WTC11 (cell line): ENCODE measurements around the gene LPP. TPM values are rescaled to one million over a fixed set of nuclear protein-coding genes. Genes with fewer than 3 reads are reported as not detected.

Source experiments
- ATAC-seq: fragments of 200-7000 bp; cut with Tn5 transposase; 2 replicates; pipeline ENCODE4 v1.10.0; 2021; ENCODE audit warnings: mild to moderate bottlenecking, moderate library complexity
- CTCF ChIA-PET: fragments of 300-600 bp; sonication (Branson Sonifier 250); formaldehyde crosslinking; loops from one replicate; lab custom pipeline; 2021; ENCODE audit warnings: antibody characterized with exemption; lab: Charles Lee
- POLR2A ChIA-PET: fragments of 350-600 bp; sonication (Branson Sonifier 250); formaldehyde crosslinking; loops from one replicate; lab custom pipeline; 2021; ENCODE audit warnings: antibody characterized with exemption; lab: Charles Lee
- DNase-seq: peaks from one replicate; pipeline ENCODE4 v3.0.0; 2021; ENCODE audit warnings: low spot score
- H3K27ac Mint-ChIP-seq: 2 replicates; pipeline ENCODE4 v1.8.0; 2021; ENCODE audit warnings: mixed read lengths
- H3K27me3 Mint-ChIP-seq: 2 replicates; pipeline ENCODE4 v1.8.0; 2021; ENCODE audit warnings: low read depth, mild to moderate bottlenecking, moderate library complexity, mixed read lengths
- H3K36me3 Mint-ChIP-seq: 2 replicates; pipeline ENCODE4 v1.8.0; 2021; ENCODE audit warnings: mixed read lengths
- H3K4me1 Mint-ChIP-seq: 2 replicates; pipeline ENCODE4 v1.8.0; 2022; ENCODE audit warnings: mixed read lengths
- H3K4me3 Mint-ChIP-seq: 2 replicates; pipeline ENCODE4 v1.8.0; 2021; ENCODE audit warnings: mild to moderate bottlenecking, moderate library complexity, mixed read lengths
- H3K9me3 Mint-ChIP-seq: 2 replicates; pipeline ENCODE4 v1.8.0; 2021; ENCODE audit warnings: mixed read lengths
- AR ChIP-seq: fragments of 250-450 bp; sonication (Bioruptor Pico); IDR thresholded peaks from 2 replicates; pipeline ENCODE4 v1.9.0; 2021; ENCODE audit warnings: mild to moderate bottlenecking
- ATF1 ChIP-seq: sonication (generic); formaldehyde crosslinking; IDR thresholded peaks from 2 replicates; pipeline ENCODE4 v1.8.1; 2023; ENCODE audit warnings: mild to moderate bottlenecking, moderate library complexity, missing genetic modification reagents
- E2F1 ChIP-seq: sonication (generic); formaldehyde crosslinking; IDR thresholded peaks from 2 replicates; pipeline ENCODE4 v1.8.0; 2022; ENCODE audit warnings: mild to moderate bottlenecking, missing genetic modification reagents
- ELF4 ChIP-seq: sonication (generic); formaldehyde crosslinking; IDR thresholded peaks from 2 replicates; pipeline ENCODE4 v1.8.1; 2022; ENCODE audit warnings: low read depth, mild to moderate bottlenecking, moderate library complexity, missing genetic modification reagents
- FOXK1 ChIP-seq: sonication (generic); formaldehyde crosslinking; IDR thresholded peaks from 2 replicates; pipeline ENCODE4 v1.8.0; 2022; ENCODE audit warnings: mild to moderate bottlenecking, moderate library complexity, missing genetic modification reagents
- FOXP1 ChIP-seq: sonication (generic); formaldehyde crosslinking; IDR thresholded peaks from 2 replicates; pipeline ENCODE4 v1.8.0; 2022; ENCODE audit warnings: missing genetic modification reagents, mild to moderate bottlenecking, moderate library complexity, borderline replicate concordance
- IRF1 ChIP-seq: sonication (generic); formaldehyde crosslinking; IDR thresholded peaks from 2 replicates; pipeline ENCODE4 v1.8.0; 2023; ENCODE audit warnings: missing genetic modification reagents
- JAZF1 ChIP-seq: fragments of 250-450 bp; sonication (Bioruptor Pico); IDR thresholded peaks from 2 replicates; pipeline ENCODE4 v1.9.0; 2021; ENCODE audit warnings: moderate library complexity, mild to moderate bottlenecking, inconsistent platforms
- MAX ChIP-seq: sonication (generic); formaldehyde crosslinking; IDR thresholded peaks from 2 replicates; pipeline ENCODE4 v1.8.0; 2022; ENCODE audit warnings: mild to moderate bottlenecking, missing genetic modification reagents
- RELA ChIP-seq: sonication (generic); formaldehyde crosslinking; IDR thresholded peaks from 2 replicates; pipeline ENCODE4 v1.8.1; 2022; ENCODE audit warnings: missing genetic modification reagents, mild to moderate bottlenecking, borderline replicate concordance
- USF2 ChIP-seq: sonication (generic); formaldehyde crosslinking; IDR thresholded peaks from 2 replicates; pipeline ENCODE4 v1.8.1; 2023; ENCODE audit warnings: mild to moderate bottlenecking, missing genetic modification reagents, moderate library complexity
- ZNF219 ChIP-seq: sonication (generic); formaldehyde crosslinking; IDR thresholded peaks from 2 replicates; pipeline ENCODE4 v1.8.0; 2023; ENCODE audit warnings: missing genetic modification reagents, mild to moderate bottlenecking, borderline replicate concordance
- ZNF317 ChIP-seq: sonication (generic); formaldehyde crosslinking; IDR thresholded peaks from 2 replicates; pipeline ENCODE4 v1.8.1; 2023; ENCODE audit warnings: low read depth, mild to moderate bottlenecking, moderate library complexity, missing genetic modification reagents, borderline replicate concordance
- ZNF512 ChIP-seq: sonication (generic); formaldehyde crosslinking; IDR thresholded peaks from 2 replicates; pipeline ENCODE4 v1.8.1; 2022; ENCODE audit warnings: missing genetic modification reagents, borderline replicate concordance
- total RNA-seq: library from RNA; stranded (reverse); gene quantifications from 3 replicates; pipeline ENCODE4 v1.2.3, GENCODE V29; 2021
- TF ChIP-seq, protein P1 (sequence below): fragments of 200-600 bp; IDR thresholded peaks from 2 replicates; pipeline ENCODE4 v1.8.0; 2022; ENCODE audit warnings: antibody characterized with exemption

The LPP gene
- total RNA-seq, 1 experiment from 2014 or later, result 49.6 TPM

DNA sequence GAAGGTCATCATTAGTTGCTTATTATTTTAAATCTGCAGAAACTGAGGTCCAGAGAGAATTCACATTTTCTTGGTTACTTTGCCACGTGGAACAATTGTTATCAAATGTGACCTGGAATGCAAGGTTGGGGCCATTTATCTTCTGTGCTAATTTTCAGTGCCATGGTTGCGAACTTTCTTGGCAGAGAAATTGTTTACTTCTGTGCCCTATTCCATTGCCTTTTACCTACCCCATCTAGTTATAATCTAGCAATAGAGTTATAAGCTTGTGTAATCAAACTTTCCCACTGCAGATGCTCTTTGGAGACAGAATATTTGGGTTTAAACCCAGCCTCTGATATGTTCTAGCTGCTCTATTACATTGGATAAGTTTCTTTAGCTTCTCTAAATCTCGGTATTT, 242.9 kb downstream of the LPP start:
- DNase-seq (no peak), ATAC-seq (no peak)
- H3K4me1 Mint-ChIP-seq, result peaks cover 6% of the 10 kb centered on the region
- no peak overlapping the region for H3K4me3 Mint-ChIP-seq
- H3K9me3 Mint-ChIP-seq, result no peaks in the 10 kb centered on the region
- POLR2A ChIA-PET, result no interaction called here
- TF ChIP-seq JAZF1 (no peak), AR (CRISPR knock-in tag) (no peak), ZNF317 (CRISPR knock-in tag) (no peak), MAX (CRISPR knock-in tag) (no peak), ATF1 (CRISPR knock-in tag) (no peak), FOXP1 (no peak), USF2 (CRISPR knock-in tag) (no peak), ZNF512 (CRISPR knock-in tag) (no peak), ELF4 (CRISPR knock-in tag) (no peak), RELA (CRISPR knock-in tag) (no peak), ZNF219 (CRISPR knock-in tag) (no peak), E2F1 (no peak), FOXK1 (CRISPR knock-in tag) (no peak), IRF1 (CRISPR knock-in tag) (no peak)
- TF ChIP-seq, protein P1, sequence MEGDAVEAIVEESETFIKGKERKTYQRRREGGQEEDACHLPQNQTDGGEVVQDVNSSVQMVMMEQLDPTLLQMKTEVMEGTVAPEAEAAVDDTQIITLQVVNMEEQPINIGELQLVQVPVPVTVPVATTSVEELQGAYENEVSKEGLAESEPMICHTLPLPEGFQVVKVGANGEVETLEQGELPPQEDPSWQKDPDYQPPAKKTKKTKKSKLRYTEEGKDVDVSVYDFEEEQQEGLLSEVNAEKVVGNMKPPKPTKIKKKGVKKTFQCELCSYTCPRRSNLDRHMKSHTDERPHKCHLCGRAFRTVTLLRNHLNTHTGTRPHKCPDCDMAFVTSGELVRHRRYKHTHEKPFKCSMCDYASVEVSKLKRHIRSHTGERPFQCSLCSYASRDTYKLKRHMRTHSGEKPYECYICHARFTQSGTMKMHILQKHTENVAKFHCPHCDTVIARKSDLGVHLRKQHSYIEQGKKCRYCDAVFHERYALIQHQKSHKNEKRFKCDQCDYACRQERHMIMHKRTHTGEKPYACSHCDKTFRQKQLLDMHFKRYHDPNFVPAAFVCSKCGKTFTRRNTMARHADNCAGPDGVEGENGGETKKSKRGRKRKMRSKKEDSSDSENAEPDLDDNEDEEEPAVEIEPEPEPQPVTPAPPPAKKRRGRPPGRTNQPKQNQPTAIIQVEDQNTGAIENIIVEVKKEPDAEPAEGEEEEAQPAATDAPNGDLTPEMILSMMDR, result no peak
- H3K27me3 Mint-ChIP-seq, result no peaks in the 10 kb centered on the region
- H3K27ac Mint-ChIP-seq, result no peak overlapping the region
- H3K36me3 Mint-ChIP-seq, result no peaks in the 10 kb centered on the region
- CTCF ChIA-PET, result no interaction called here
